Osteoblast (primary cell): Measurements from ENCODE around the gene ZMAT5. TPM values are rescaled to one million over a fixed set of nuclear protein-coding genes. Genes with fewer than 3 reads are reported as not detected.

Source experiments
- DNase-seq: peaks from one replicate; pipeline ENCODE4 v3.0.0; 2011; ENCODE audit warnings: low spot score, mixed read lengths; ENCODE audit not compliant: insufficient read length; ENCODE audit errors: missing footprints
- H2AFZ ChIP-seq: 2 replicates; pipeline ENCODE4 v1.6.0; 2011; ENCODE audit warnings: mild to moderate bottlenecking, low read length
- H3K27ac ChIP-seq: 2 replicates; pipeline ENCODE4 v1.5.1; 2011; ENCODE audit warnings: mild to moderate bottlenecking, low read depth, low read length, moderate library complexity
- H3K27me3 ChIP-seq: 2 replicates; pipeline ENCODE4 v1.6.0; 2012; ENCODE audit warnings: mild to moderate bottlenecking, control low read depth, inconsistent platforms, low read length, moderate library complexity; ENCODE audit not compliant: insufficient read depth
- H3K36me3 ChIP-seq: 2 replicates; pipeline ENCODE4 v1.5.1; 2011; ENCODE audit warnings: mild to moderate bottlenecking, low read length, control low read depth, moderate library complexity; ENCODE audit not compliant: insufficient read depth
- H3K4me1 ChIP-seq: 2 replicates; pipeline ENCODE4 v1.5.1; 2011; ENCODE audit warnings: mild to moderate bottlenecking, low read length, control low read depth, moderate library complexity; ENCODE audit not compliant: insufficient read depth
- H3K4me2 ChIP-seq: 2 replicates; pipeline ENCODE4 v1.6.0; 2011; ENCODE audit warnings: mild to moderate bottlenecking, low read length; ENCODE audit not compliant: insufficient read depth
- H3K4me3 ChIP-seq: fragments of 200-600 bp; sonication (generic); 3 replicates; pipeline ENCODE4 v1.5.1; 2012; ENCODE audit warnings: mild to moderate bottlenecking, low read length, inconsistent platforms; ENCODE audit not compliant: insufficient read depth
- H3K79me2 ChIP-seq: 2 replicates; pipeline ENCODE4 v1.6.0; 2012; ENCODE audit warnings: mild to moderate bottlenecking, low read length, control low read depth, inconsistent platforms; ENCODE audit not compliant: insufficient read depth
- H3K9me3 ChIP-seq: 2 replicates; pipeline ENCODE4 v1.5.1; 2011; ENCODE audit warnings: low read depth, low read length, control low read depth
- H4K20me1 ChIP-seq: 2 replicates; pipeline ENCODE4 v1.6.0; 2012; ENCODE audit warnings: mild to moderate bottlenecking, low read length, control low read depth; ENCODE audit not compliant: insufficient read depth
- small RNA-seq: library from RNA; depleted of rRNA; stranded (forward); fragments of <200 nt; gene quantifications from one replicate; pipeline ENCODE3, GENCODE V24; 2012
- total RNA-seq: library from RNA; depleted of rRNA; stranded (reverse); fragments of >200 nt; gene quantifications from 2 replicates; pipeline ENCODE4 v1.2.3, GENCODE V29; 2012
- TF ChIP-seq, protein P1 (sequence below): IDR thresholded peaks from 2 replicates; pipeline ENCODE4 v1.5.1; 2011; ENCODE audit warnings: mild to moderate bottlenecking, low read depth, low read length, moderate library complexity; ENCODE audit errors: extremely low read depth

Gene ZMAT5
- total RNA-seq, 1 donor = 15.6 TPM

GRCh38 chr22:29689880-29690213 is 77.0 kb downstream of the ZMAT5 start:
- Histone ChIP-seq H3K4me1 (peaks cover 3% of the 10 kb centered on the region), H3K27ac (no peak overlapping the region), H4K20me1 (peaks cover 38% of the 10 kb centered on the region), H3K36me3 (peaks cover 53% of the 10 kb centered on the region), H3K9me3 (no peaks in the 10 kb centered on the region), H3K4me3 (no peak overlapping the region), H3K27me3 (no peaks in the 10 kb centered on the region), H2AFZ (no peak overlapping the region), H3K79me2 (peaks cover 2% of the 10 kb centered on the region), H3K4me2 (no peak overlapping the region)
- peak; percentile 95 for DNase-seq
- TF ChIP-seq, protein P1, sequence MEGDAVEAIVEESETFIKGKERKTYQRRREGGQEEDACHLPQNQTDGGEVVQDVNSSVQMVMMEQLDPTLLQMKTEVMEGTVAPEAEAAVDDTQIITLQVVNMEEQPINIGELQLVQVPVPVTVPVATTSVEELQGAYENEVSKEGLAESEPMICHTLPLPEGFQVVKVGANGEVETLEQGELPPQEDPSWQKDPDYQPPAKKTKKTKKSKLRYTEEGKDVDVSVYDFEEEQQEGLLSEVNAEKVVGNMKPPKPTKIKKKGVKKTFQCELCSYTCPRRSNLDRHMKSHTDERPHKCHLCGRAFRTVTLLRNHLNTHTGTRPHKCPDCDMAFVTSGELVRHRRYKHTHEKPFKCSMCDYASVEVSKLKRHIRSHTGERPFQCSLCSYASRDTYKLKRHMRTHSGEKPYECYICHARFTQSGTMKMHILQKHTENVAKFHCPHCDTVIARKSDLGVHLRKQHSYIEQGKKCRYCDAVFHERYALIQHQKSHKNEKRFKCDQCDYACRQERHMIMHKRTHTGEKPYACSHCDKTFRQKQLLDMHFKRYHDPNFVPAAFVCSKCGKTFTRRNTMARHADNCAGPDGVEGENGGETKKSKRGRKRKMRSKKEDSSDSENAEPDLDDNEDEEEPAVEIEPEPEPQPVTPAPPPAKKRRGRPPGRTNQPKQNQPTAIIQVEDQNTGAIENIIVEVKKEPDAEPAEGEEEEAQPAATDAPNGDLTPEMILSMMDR = peak; percentile 75

GRCh38 chr22:29689206-29689879 is 77.5 kb downstream of the ZMAT5 start:
- TF ChIP-seq, protein P1 = no peak
- Histone ChIP-seq H4K20me1 (peaks cover 41% of the 10 kb centered on the region), H3K36me3 (peaks cover 58% of the 10 kb centered on the region), H3K79me2 (peaks cover 2% of the 10 kb centered on the region), H2AFZ (no peak overlapping the region), H3K4me3 (no peak overlapping the region), H3K4me2 (no peak overlapping the region), H3K4me1 (peaks cover 3% of the 10 kb centered on the region), H3K27me3 (no peaks in the 10 kb centered on the region), H3K27ac (no peak overlapping the region), H3K9me3 (no peaks in the 10 kb centered on the region)
- DNase-seq = no peak

- no peak for DNase-seq
- Histone ChIP-seq H3K79me2 (no peaks in the 10 kb centered on the region), H3K4me1 (peaks cover 1% of the 10 kb centered on the region), H3K27ac (no peak overlapping the region), H3K27me3 (no peaks in the 10 kb centered on the region), H3K36me3 (peaks cover 77% of the 10 kb centered on the region), H4K20me1 (peaks cover 13% of the 10 kb centered on the region), H3K4me2 (no peak overlapping the region), H3K9me3 (no peaks in the 10 kb centered on the region), H3K4me3 (no peak overlapping the region), H2AFZ (no peak overlapping the region)
- TF ChIP-seq, protein P1 = no peak
These were observed 82.6 kb downstream of the ZMAT5 start for GRCh38 chr22:29684244-29684643.

DNA sequence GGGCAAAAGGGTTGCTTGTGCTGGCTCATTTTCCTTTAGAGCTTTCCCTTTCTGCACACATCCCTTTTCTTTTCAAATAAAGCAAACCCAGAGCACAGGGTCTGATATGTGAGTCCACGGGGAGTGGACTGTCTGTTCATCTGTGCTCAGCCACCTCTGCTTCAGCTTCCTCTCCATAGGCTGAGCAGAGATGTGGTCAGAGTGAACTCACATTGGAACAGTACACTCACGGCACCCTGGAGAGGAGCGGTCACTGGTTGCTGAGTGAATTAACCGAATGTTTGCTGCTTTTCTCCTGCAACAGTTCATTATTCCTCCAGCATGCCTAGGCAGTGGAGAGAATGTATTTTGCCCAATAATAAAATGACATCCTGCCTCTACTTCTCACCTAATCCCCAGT is 83.3 kb downstream of the ZMAT5 start:
- no peak for DNase-seq
- Histone ChIP-seq H4K20me1 (peaks cover 10% of the 10 kb centered on the region), H3K4me1 (no peaks in the 10 kb centered on the region), H3K27me3 (no peaks in the 10 kb centered on the region), H3K4me2 (no peak overlapping the region), H2AFZ (no peak overlapping the region), H3K36me3 (peaks cover 82% of the 10 kb centered on the region), H3K27ac (no peak overlapping the region), H3K9me3 (no peaks in the 10 kb centered on the region), H3K79me2 (no peaks in the 10 kb centered on the region), H3K4me3 (no peak overlapping the region)
- TF ChIP-seq, protein P1 = no peak

Small RNAs within 50 kb of the gene (small RNA-seq; reads per million reads assigned to genes)
- gene AC004882.2 (not detected), gene RF00019 (not detected)

Other genes with a start within 250 kb of the ZMAT5 start
- 63.7 and 64.8 TPM in 2 replicates for gene THOC5, start 213.2 kb downstream of the ZMAT5 start, total RNA-seq
- 47.0 and 52.5 TPM in 2 replicates for gene NIPSNAP1, start 185.9 kb downstream of the ZMAT5 start, total RNA-seq
- gene NF2, start 163.4 kb downstream of the ZMAT5 start, total RNA-seq = 72.7 and 84.0 TPM in 2 replicates
- gene CABP7, start 47.0 kb downstream of the ZMAT5 start, total RNA-seq = not detected in 2 replicates
- 43.0 and 52.1 TPM in 2 replicates for gene UQCR10, start 362 bp upstream of the ZMAT5 start, total RNA-seq
- 21.0 and 28.3 TPM in 2 replicates for gene ASCC2, start 71.3 kb upstream of the ZMAT5 start, total RNA-seq
- gene MTMR3, start 116.2 kb upstream of the ZMAT5 start, total RNA-seq = 36.5 and 36.9 TPM in 2 replicates